Tibial artery (tissue), 4 donors: ENCODE results near the gene FDXR.

Experiments
- DNase-seq, 2 donors: peaks; one replicate each; pipeline ENCODE4 v3.0.0-alpha.2; 2019
- H3K27ac ChIP-seq, 2 donors: fragments of 200-600 bp; sonication (generic) in 1 of 2; 1 replicate in 1 of 2; 2 replicates in 1 of 2; pipeline ENCODE4 v1.5.1; 2018 to 2019; ENCODE audit warnings: mild to moderate bottlenecking in 1 of 2
- H3K27me3 ChIP-seq, 2 donors: fragments of 200-600 bp; sonication (generic) in 1 of 2; one replicate each; pipeline versions ENCODE4 v1.5.1 to v1.6.0; 2016 to 2019
- H3K36me3 ChIP-seq, 3 donors: fragments of 200-600 bp; sonication (generic) in 2 of 3; one replicate each; pipeline ENCODE4 v1.5.1; 2016 to 2019; ENCODE audit warnings: mild to moderate bottlenecking in 2 of 3
- H3K4me1 ChIP-seq, 4 donors: fragments of 200-600 bp; sonication (generic) in 2 of 4; 1 replicate in 3 of 4; 2 replicates in 1 of 4; pipeline ENCODE4 v1.5.1; 2016 to 2019
- H3K4me3 ChIP-seq, 2 donors: fragments of 200-600 bp; sonication (generic) in 1 of 2; 1 replicate in 1 of 2; 2 replicates in 1 of 2; pipeline ENCODE4 v1.5.1; 2018 to 2019; ENCODE audit warnings: mild to moderate bottlenecking in 2 of 2
- H3K9me3 ChIP-seq, 3 donors: fragments of 200-600 bp; sonication (generic) in 1 of 3; one replicate each; pipeline ENCODE4 v1.5.1; 2016 to 2019
- intact Hi-C: fragments of 100-400 bp; cut with DNase I; formaldehyde crosslinking; loops from one replicate; pipeline ENCODE4 v1.15.0; 2023; ENCODE audit warnings: low total_unique reads
- TF ChIP-seq, protein P1 (sequence below), 2 experiments: fragments of 200-600 bp in 1 of 2; fragments of 450-650 bp in 1 of 2; IDR thresholded peaks; one replicate each; pipeline ENCODE4 v1.5.1; 2017 to 2019; ENCODE audit warnings: antibody characterized with exemption in 2 of 2, mild to moderate bottlenecking in 1 of 2, moderate library complexity in 1 of 2

FDXR gene

DNA sequence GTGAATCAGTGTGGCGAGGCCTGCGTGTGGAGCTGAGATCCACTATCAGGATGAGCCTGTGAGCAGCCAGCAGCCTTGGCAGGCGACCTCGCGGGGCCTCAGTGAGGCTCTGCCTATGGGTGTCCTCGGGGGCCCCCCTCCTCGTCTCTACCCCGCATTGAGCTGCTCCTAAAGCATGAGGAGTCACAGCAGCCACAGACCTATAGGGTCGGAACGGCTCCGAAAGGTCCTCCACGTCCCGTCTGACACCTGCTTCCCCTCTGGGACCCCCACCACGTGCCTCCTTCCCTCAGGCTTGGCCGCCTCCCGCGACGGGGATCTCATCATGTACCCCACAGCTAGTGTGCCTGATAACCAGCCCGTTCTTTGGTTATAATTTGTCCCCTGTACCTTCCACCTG, 41.9 kb downstream of the FDXR start:
- TF ChIP-seq, protein P1, sequence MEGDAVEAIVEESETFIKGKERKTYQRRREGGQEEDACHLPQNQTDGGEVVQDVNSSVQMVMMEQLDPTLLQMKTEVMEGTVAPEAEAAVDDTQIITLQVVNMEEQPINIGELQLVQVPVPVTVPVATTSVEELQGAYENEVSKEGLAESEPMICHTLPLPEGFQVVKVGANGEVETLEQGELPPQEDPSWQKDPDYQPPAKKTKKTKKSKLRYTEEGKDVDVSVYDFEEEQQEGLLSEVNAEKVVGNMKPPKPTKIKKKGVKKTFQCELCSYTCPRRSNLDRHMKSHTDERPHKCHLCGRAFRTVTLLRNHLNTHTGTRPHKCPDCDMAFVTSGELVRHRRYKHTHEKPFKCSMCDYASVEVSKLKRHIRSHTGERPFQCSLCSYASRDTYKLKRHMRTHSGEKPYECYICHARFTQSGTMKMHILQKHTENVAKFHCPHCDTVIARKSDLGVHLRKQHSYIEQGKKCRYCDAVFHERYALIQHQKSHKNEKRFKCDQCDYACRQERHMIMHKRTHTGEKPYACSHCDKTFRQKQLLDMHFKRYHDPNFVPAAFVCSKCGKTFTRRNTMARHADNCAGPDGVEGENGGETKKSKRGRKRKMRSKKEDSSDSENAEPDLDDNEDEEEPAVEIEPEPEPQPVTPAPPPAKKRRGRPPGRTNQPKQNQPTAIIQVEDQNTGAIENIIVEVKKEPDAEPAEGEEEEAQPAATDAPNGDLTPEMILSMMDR (IDR thresholded peaks at IDR 0.05), result no peak
- intact Hi-C loops, result no loop called here
- Histone ChIP-seq H3K27ac (no peak overlapping the region), H3K9me3 (no peaks in the 10 kb centered on the region), H3K4me3 (no peak overlapping the region), H3K4me1 (no peaks in the 10 kb centered on the region), H3K36me3 (peaks cover 0 to 55% (median under 1%) of the 10 kb centered on the region in 3 donors), H3K27me3 (no peaks in the 10 kb centered on the region)
- DNase-seq, result no peak

GRCh38 chr17:74827800-74828199, 45.0 kb downstream of the FDXR start:
- no peak overlapping the region for H3K27ac ChIP-seq
- H3K9me3 ChIP-seq, result no peaks in the 10 kb centered on the region
- H3K4me1 ChIP-seq, result no peaks in the 10 kb centered on the region
- no peak overlapping the region for H3K4me3 ChIP-seq
- TF ChIP-seq, protein P1 (IDR thresholded peaks at IDR 0.05), result no peak
- no peaks in the 10 kb centered on the region for H3K27me3 ChIP-seq
- H3K36me3 ChIP-seq, result peaks cover 0 to 67% (median 0%) of the 10 kb centered on the region in 3 donors
- no peak for DNase-seq
- intact Hi-C loops, result no loop called here

GRCh38 chr17:74825952-74826719, 46.7 kb downstream of the FDXR start:
- H3K9me3 ChIP-seq, result no peaks in the 10 kb centered on the region
- no peaks in the 10 kb centered on the region for H3K27me3 ChIP-seq
- DNase-seq, result no peak
- TF ChIP-seq, protein P1 (IDR thresholded peaks at IDR 0.05), result no peak
- no peak overlapping the region for H3K27ac ChIP-seq
- intact Hi-C loops, result no loop called here
- H3K36me3 ChIP-seq, result peaks cover 0 to 83% (median 3%) of the 10 kb centered on the region in 3 donors
- H3K4me3 ChIP-seq, result no peak overlapping the region
- H3K4me1 ChIP-seq, result no peaks in the 10 kb centered on the region

DNA sequence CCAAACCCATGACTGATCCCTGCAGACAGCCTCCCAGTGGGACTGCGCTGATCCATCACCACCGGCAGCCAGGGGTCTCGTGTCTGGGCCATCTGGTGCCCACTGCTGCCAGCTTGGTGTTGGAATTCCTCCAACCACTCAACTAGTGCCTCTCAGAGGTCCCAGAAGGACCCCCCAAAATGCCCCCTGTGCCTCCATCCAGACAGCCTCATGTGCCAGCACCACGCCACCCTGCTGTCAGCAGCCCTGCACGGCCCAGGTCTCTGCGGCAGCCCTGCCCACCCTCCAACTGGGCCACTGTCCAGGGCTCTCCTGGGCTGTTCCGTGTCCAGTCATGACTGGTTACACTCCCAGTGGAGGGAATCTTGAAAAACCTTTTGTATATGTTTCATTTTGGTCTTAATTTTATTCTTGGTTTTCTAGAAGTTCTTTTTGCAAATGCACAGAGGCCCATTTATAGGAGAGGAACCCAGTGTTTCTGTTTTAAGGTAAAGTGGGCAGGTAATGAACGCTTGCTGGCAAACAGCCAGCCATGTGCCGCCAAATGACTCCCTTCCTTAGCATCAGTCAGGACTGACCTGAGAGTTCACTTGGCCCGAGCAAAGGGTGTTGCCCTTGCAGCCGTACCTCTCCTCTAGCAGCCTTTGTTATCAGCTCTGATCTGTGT, 47.7 kb downstream of the FDXR start:
- no peak for DNase-seq
- intact Hi-C loops, result no loop called here
- Histone ChIP-seq H3K9me3 (no peaks in the 10 kb centered on the region), H3K4me3 (no peak overlapping the region), H3K27me3 (no peaks in the 10 kb centered on the region), H3K36me3 (peaks cover 4 to 84% (median 9%) of the 10 kb centered on the region in 3 donors), H3K4me1 (no peaks in the 10 kb centered on the region), H3K27ac (no peak overlapping the region)
- TF ChIP-seq, protein P1 (IDR thresholded peaks at IDR 0.05), result no peak

- no peak overlapping the region for H3K27ac ChIP-seq
- H3K36me3 ChIP-seq, result peaks cover 7 to 86% (median 17%) of the 10 kb centered on the region in 3 donors
Observed at GRCh38 chr17:74822939-74823367, 49.8 kb downstream of the FDXR start.

More at GRCh38 chr17:74822939-74823367, 49.8 kb downstream of the FDXR start:
- DNase-seq, result peak in 1 of 2 donors; percentile 50
- H3K9me3 ChIP-seq, result no peaks in the 10 kb centered on the region
- intact Hi-C loops, result no loop called here
- H3K4me1 ChIP-seq, result no peaks in the 10 kb centered on the region
- no peak overlapping the region for H3K4me3 ChIP-seq
- no peaks in the 10 kb centered on the region for H3K27me3 ChIP-seq
- TF ChIP-seq, protein P1 (IDR thresholded peaks at IDR 0.05), result no peak
